ENCODE data around the gene NUMB. TPM values are rescaled to one million over a fixed set of nuclear protein-coding genes. Genes with fewer than 3 reads are reported as not detected.
A peak's percentile ranks its signal among the peaks of the same experiment; 100 is the strongest.

Gene NUMB
- total and polyA plus RNA-seq, 4 donors: 39.4 to 100 (median 87.8) TPM

DNA sequence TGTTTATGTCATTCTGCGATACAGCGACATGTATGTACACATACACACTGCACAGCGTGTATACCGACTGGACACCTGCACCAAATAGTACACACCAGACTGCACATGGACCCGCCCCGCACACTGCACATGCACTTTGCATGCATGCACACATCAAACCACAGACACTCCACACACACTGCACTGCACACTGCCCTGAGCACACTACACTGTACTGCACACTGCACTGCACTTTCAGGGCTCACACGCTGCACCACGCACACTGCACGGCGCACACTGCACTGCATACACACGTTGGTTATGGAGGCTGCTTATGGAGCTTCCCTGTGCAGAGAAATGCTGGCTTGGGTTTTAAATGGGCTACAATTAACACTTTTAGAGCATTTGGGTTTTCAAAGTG lies 219.4 kb downstream of the NUMB start:
- Histone ChIP-seq H3K4me3 (no peak overlapping the region), H3K9ac (ENCODE audit: insufficient read depth in 1 of 2, low read length in 2 of 2) (peak overlapping the region in 1 of 2 donors; percentile 38), H3K36me3 (ENCODE audit: control insufficient read depth in 4 of 4, insufficient read depth in 4 of 4, low read length in 4 of 4) (no peaks in the 10 kb centered on the region), H3K27ac (ENCODE audit: low read depth in 1 of 2, low read length in 1 of 2) (no peak overlapping the region), H3K4me1 (ENCODE audit: control insufficient read depth in 5 of 5, insufficient read depth in 5 of 5, low read length in 5 of 5) (peaks cover 0 to 49% (median 22%) of the 10 kb centered on the region in 5 donors), H3K9me3 (ENCODE audit: control insufficient read depth in 4 of 4, insufficient read depth in 3 of 4, low read length in 3 of 4) (no peaks in the 10 kb centered on the region), H3K27me3 (ENCODE audit: control insufficient read depth in 3 of 3, insufficient read depth in 3 of 3, low read length in 2 of 3) (peaks cover 0 to 22% (median 16%) of the 10 kb centered on the region in 3 donors)
- 81 to 85% methylated on average over 11 of the region's 11 CpGs for WGBS, 2 donors
- DNase-seq (no peak), ATAC-seq (ENCODE audit: insufficient read depth, low FRiP score) (no peak)
- TF ChIP-seq, protein P1, sequence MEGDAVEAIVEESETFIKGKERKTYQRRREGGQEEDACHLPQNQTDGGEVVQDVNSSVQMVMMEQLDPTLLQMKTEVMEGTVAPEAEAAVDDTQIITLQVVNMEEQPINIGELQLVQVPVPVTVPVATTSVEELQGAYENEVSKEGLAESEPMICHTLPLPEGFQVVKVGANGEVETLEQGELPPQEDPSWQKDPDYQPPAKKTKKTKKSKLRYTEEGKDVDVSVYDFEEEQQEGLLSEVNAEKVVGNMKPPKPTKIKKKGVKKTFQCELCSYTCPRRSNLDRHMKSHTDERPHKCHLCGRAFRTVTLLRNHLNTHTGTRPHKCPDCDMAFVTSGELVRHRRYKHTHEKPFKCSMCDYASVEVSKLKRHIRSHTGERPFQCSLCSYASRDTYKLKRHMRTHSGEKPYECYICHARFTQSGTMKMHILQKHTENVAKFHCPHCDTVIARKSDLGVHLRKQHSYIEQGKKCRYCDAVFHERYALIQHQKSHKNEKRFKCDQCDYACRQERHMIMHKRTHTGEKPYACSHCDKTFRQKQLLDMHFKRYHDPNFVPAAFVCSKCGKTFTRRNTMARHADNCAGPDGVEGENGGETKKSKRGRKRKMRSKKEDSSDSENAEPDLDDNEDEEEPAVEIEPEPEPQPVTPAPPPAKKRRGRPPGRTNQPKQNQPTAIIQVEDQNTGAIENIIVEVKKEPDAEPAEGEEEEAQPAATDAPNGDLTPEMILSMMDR (IDR thresholded peaks at IDR 0.05; ENCODE audit: control extremely low read depth, extremely low read depth): no peak

DNA sequence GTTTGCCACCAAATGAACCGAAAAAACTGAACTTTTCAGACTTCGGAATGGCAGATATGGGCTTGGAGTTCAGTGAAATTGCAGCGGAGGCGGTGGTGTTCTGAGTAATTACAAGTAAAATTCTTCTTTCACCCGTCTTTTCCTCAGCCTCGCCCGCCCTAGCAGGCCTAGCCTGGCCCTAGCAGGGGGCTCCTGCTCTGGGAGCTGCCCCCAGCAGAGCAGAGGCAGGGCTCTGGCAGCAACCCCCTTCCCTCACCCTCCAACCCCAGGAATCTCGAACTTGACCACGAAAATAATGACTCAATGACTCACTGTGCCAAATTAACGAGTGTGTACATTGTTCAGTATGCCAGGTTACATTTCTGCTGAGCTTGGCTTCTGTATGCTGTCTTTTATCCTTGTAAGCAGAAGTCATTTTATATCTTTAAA lies 219.9 kb downstream of the NUMB start:
- peaks cover 0 to 2% (median 0%) of the 10 kb centered on the region in 4 donors for H3K9me3 ChIP-seq (ENCODE audit: control insufficient read depth in 4 of 4, insufficient read depth in 3 of 4, low read length in 3 of 4)
- TF ChIP-seq, protein P1 (IDR thresholded peaks at IDR 0.05; ENCODE audit: control extremely low read depth, extremely low read depth): no peak
- ATAC-seq (ENCODE audit: insufficient read depth, low FRiP score): no peak
- peak overlapping the region in 1 of 2 donors; percentile 47 for H3K27ac ChIP-seq (ENCODE audit: low read depth in 1 of 2, low read length in 1 of 2)
- DNase-seq: peak in 2 of 3 donors; percentile 45 to 51
- H3K4me1 ChIP-seq (ENCODE audit: control insufficient read depth in 5 of 5, insufficient read depth in 5 of 5, low read length in 5 of 5): peaks cover 0 to 49% (median 22%) of the 10 kb centered on the region in 5 donors
- peak overlapping the region in 1 of 2 donors; percentile 38 for H3K9ac ChIP-seq (ENCODE audit: insufficient read depth in 1 of 2, low read length in 2 of 2)
- WGBS, 2 donors: 26 to 39% methylated on average over 10 of the region's 10 CpGs
- no peaks in the 10 kb centered on the region for H3K36me3 ChIP-seq (ENCODE audit: control insufficient read depth in 4 of 4, insufficient read depth in 4 of 4, low read length in 4 of 4)
- H3K4me3 ChIP-seq: no peak overlapping the region
- H3K27me3 ChIP-seq (ENCODE audit: control insufficient read depth in 3 of 3, insufficient read depth in 3 of 3, low read length in 2 of 3): peaks cover 0 to 22% (median 16%) of the 10 kb centered on the region in 3 donors

DNA sequence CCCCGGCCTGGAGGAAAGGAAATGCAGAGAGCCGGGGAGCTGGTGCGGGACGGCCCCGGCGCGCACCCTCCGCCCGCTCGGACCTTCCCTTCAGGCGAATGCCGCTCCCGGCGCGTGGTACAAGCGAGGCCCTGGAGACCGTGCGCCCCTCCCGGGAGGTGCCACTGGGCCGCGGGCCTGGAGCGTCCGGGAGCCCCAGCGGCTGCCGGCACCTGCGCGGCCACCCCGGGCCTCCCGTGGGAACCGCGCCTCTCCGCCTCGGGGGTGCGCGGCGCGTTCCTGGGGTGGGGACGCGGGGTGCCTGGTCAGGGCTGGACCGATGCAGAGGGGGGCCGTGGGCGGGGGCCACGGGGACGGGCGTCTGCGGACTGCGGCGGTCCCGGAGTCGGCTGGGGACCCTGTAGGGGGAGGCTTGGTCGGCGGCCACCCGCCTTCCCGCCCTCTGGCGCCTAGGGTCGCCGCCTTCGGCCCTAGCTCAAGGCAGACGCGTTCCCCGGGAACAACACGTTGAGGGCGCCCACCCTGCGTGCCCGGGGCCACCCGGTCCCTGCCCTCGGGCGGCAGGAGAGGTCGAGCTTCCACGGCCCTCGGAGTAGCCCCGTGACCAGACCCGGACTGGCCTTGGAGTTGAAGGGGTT lies 220.4 kb downstream of the NUMB start:
- peaks cover 0 to 22% (median 16%) of the 10 kb centered on the region in 3 donors for H3K27me3 ChIP-seq (ENCODE audit: control insufficient read depth in 3 of 3, insufficient read depth in 3 of 3, low read length in 2 of 3)
- no peak for DNase-seq
- peaks cover 0 to 54% (median 22%) of the 10 kb centered on the region in 5 donors for H3K4me1 ChIP-seq (ENCODE audit: control insufficient read depth in 5 of 5, insufficient read depth in 5 of 5, low read length in 5 of 5)
- 2 to 3% methylated on average over 55 to 73 of the region's 73 CpGs for WGBS, 2 donors
- TF ChIP-seq, protein P1 (IDR thresholded peaks at IDR 0.05; ENCODE audit: control extremely low read depth, extremely low read depth): no peak
- no peaks in the 10 kb centered on the region for H3K36me3 ChIP-seq (ENCODE audit: control insufficient read depth in 4 of 4, insufficient read depth in 4 of 4, low read length in 4 of 4)
- peak; percentile 42 for ATAC-seq (ENCODE audit: insufficient read depth, low FRiP score)
- H3K27ac ChIP-seq (ENCODE audit: low read depth in 1 of 2, low read length in 1 of 2): peak overlapping the region in 1 of 2 donors; percentile 47
- peak overlapping the region; percentile 44 for H3K4me3 ChIP-seq
- peaks cover 0 to 2% (median 0%) of the 10 kb centered on the region in 4 donors for H3K9me3 ChIP-seq (ENCODE audit: control insufficient read depth in 4 of 4, insufficient read depth in 3 of 4, low read length in 3 of 4)
- H3K9ac ChIP-seq (ENCODE audit: insufficient read depth in 1 of 2, low read length in 2 of 2): no peak overlapping the region
